ENCODE measurements around the gene VWA5B1.

Gene VWA5B1

DNA sequence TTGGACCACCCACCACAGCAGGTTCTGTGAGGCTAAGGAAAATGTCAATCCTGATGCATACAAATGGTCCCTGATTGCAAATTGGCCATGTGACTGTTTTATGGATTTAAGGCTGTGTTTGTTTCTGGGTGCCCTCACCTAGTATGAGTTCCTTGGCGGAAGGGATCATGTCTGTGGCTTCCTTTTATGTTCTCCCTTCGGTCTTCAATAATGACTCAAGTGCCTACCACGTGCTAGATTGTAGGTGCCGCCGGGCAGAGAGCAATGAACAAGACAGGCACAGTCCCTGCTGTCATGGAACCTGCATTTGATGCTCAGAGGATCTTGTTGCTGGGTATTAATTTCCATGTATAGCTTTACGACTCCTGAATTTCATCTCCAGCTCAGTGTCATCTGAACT, 9.8 kb upstream of the VWA5B1 start:
- TF ChIP-seq, protein P1, sequence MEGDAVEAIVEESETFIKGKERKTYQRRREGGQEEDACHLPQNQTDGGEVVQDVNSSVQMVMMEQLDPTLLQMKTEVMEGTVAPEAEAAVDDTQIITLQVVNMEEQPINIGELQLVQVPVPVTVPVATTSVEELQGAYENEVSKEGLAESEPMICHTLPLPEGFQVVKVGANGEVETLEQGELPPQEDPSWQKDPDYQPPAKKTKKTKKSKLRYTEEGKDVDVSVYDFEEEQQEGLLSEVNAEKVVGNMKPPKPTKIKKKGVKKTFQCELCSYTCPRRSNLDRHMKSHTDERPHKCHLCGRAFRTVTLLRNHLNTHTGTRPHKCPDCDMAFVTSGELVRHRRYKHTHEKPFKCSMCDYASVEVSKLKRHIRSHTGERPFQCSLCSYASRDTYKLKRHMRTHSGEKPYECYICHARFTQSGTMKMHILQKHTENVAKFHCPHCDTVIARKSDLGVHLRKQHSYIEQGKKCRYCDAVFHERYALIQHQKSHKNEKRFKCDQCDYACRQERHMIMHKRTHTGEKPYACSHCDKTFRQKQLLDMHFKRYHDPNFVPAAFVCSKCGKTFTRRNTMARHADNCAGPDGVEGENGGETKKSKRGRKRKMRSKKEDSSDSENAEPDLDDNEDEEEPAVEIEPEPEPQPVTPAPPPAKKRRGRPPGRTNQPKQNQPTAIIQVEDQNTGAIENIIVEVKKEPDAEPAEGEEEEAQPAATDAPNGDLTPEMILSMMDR (conservative IDR thresholded peaks at IDR 0.05; ENCODE audit: low read depth, low read length), result no peak
- Histone ChIP-seq H3K27me3 (ENCODE audit: insufficient read depth, low read depth) (peaks cover 18% of the 10 kb centered on the region; the same call in 1 of the 2 replicates), H3K36me3 (ENCODE audit: insufficient read depth) (no peaks in the 10 kb centered on the region), H3K4me1 (ENCODE audit: low read depth, poor library complexity, severe bottlenecking) (no peaks in the 10 kb centered on the region), H3K4me2 (no peak overlapping the region), H3K4me3 (IDR thresholded peaks at IDR 0.05; ENCODE audit: insufficient read depth, low read depth, low read length) (no peak overlapping the region), H3K27ac (no peak overlapping the region), H3K79me2 (ENCODE audit: insufficient read depth, low read depth) (no peaks in the 10 kb centered on the region), H4K20me1 (ENCODE audit: insufficient read depth) (no peaks in the 10 kb centered on the region), H3K9ac (no peak overlapping the region), H2AFZ (ENCODE audit: low read depth) (no peak overlapping the region)

DNA sequence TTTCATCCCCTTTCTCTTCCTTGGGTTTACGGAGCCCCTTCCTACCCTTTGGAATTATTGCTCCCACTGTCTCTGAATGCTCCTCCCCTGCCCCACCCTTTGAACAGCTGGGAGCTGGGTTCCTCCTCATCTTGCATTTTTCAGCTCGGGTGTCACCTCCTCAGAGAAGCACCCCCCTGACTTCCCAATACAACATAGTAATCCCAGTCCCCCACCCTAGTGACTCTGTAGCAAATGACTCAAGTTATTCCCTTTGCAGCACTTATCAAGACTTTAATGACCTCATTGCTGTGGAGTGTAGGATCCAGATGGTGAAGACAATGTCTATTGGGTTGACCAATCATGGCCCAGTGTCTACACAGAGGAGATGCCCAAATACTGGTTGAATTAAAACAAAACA, 8.9 kb upstream of the VWA5B1 start:
- Histone ChIP-seq H3K79me2 (ENCODE audit: insufficient read depth, low read depth) (no peaks in the 10 kb centered on the region), H4K20me1 (ENCODE audit: insufficient read depth) (no peaks in the 10 kb centered on the region), H3K27ac (no peak overlapping the region), H3K4me3 (IDR thresholded peaks at IDR 0.05; ENCODE audit: insufficient read depth, low read depth, low read length) (no peak overlapping the region), H3K36me3 (ENCODE audit: insufficient read depth) (no peaks in the 10 kb centered on the region), H3K27me3 (ENCODE audit: insufficient read depth, low read depth) (peaks cover 12% of the 10 kb centered on the region; the same call in 1 of the 2 replicates), H3K9ac (no peak overlapping the region), H3K4me1 (ENCODE audit: low read depth, poor library complexity, severe bottlenecking) (no peaks in the 10 kb centered on the region), H2AFZ (ENCODE audit: low read depth) (no peak overlapping the region), H3K4me2 (no peak overlapping the region)
- TF ChIP-seq, protein P1 (conservative IDR thresholded peaks at IDR 0.05; ENCODE audit: low read depth, low read length), result no peak

DNA sequence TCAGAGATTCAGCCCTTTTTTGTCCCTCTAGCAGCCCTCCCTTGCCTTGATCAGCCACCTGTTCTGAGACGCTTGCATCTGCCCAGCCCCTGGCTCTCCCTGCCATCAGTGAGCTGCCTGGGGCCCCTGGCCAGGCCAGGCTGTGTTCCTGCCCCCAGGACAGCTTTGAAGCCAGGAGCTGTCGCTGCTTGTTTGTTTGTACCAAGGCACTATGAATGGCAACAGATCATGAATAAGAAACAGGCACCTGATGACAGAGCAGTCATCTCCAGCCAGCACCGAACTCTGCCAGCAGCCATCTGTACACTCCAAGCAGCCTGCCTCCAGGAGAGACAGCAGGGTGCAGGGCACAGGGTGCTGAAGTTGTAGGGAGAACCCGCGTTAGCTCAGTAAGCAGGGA, 8.1 kb upstream of the VWA5B1 start:
- H3K4me3 ChIP-seq (IDR thresholded peaks at IDR 0.05; ENCODE audit: insufficient read depth, low read depth, low read length), result no peak overlapping the region
- TF ChIP-seq, protein P1 (conservative IDR thresholded peaks at IDR 0.05; ENCODE audit: low read depth, low read length), result no peak
- H4K20me1 ChIP-seq (ENCODE audit: insufficient read depth), result no peaks in the 10 kb centered on the region
- H3K79me2 ChIP-seq (ENCODE audit: insufficient read depth, low read depth), result no peaks in the 10 kb centered on the region
- H2AFZ ChIP-seq (ENCODE audit: low read depth), result no peak overlapping the region
- no peaks in the 10 kb centered on the region for H3K4me1 ChIP-seq (ENCODE audit: low read depth, poor library complexity, severe bottlenecking)
- no peaks in the 10 kb centered on the region for H3K36me3 ChIP-seq (ENCODE audit: insufficient read depth)
- no peak overlapping the region for H3K4me2 ChIP-seq
- H3K27me3 ChIP-seq (ENCODE audit: insufficient read depth, low read depth), result peaks cover 10% of the 10 kb centered on the region; the same call in 1 of the 2 replicates
- H3K9ac ChIP-seq, result no peak overlapping the region
- H3K27ac ChIP-seq, result no peak overlapping the region

DNA sequence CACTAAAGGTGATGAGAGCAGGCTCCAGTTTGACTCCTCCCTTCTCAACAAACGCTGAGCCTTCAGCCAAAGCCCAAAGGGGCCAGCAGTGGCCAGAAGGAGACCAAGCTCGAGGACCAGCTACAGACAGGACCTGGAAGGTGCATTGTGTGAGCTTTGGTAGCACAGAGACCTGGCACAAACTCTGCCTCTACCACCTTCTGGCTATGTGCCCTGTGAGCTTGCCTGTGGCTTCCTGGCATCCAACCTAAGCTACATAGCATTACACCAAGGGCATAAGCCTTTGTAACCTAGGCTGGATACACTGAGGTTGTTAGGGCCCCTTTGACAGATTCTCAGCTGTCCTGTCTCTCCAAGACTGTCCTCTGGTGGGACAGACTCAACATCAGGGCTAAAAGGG, 6.6 kb upstream of the VWA5B1 start:
- TF ChIP-seq, protein P1 (conservative IDR thresholded peaks at IDR 0.05; ENCODE audit: low read depth, low read length), result no peak
- Histone ChIP-seq H3K27ac (no peak overlapping the region), H3K27me3 (ENCODE audit: insufficient read depth, low read depth) (peaks cover 7% of the 10 kb centered on the region; the same call in 1 of the 2 replicates), H3K79me2 (ENCODE audit: insufficient read depth, low read depth) (no peaks in the 10 kb centered on the region), H2AFZ (ENCODE audit: low read depth) (no peak overlapping the region), H3K4me2 (no peak overlapping the region), H3K4me3 (IDR thresholded peaks at IDR 0.05; ENCODE audit: insufficient read depth, low read depth, low read length) (no peak overlapping the region), H3K36me3 (ENCODE audit: insufficient read depth) (no peaks in the 10 kb centered on the region), H3K9ac (no peak overlapping the region), H3K4me1 (ENCODE audit: low read depth, poor library complexity, severe bottlenecking) (no peaks in the 10 kb centered on the region), H4K20me1 (ENCODE audit: insufficient read depth) (no peaks in the 10 kb centered on the region)

All from KMS-11 (cell line).